ENCODE measurements around the gene RNASE13.

The RNASE13 gene

DNA sequence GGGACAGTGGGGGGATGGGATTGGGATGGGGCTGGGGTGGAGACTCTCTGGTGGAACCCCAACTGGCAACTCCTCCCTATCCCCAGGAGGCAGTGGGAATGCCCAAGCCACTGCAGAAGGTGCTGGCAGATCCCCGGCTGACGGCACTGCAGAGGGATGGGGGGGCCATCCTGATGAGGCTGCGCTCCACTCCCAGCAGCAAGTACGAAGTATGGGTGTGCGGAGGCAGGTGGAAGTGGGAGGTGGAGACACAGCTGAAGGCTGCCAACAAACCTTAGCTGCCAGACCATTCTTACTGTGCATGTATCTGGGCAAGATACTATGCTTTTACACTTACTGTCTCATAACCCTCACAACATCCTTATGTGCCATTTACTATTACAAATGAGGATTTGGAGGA, 43.7 kb upstream of the RNASE13 start:
- peaks cover 48% of the 10 kb centered on the region for H3K36me3 ChIP-seq
- peaks cover 6 to 7% of the 10 kb centered on the region in 2 experiments for H3K4me1 ChIP-seq (ENCODE audit: control insufficient read depth in 1 of 2, insufficient read depth in 1 of 2, low read depth in 1 of 2, low read length in 1 of 2)
- TF ChIP-seq CTCF (IDR thresholded peaks at IDR 0.05): no peak
- peaks cover 4% of the 10 kb centered on the region for H3K27me3 ChIP-seq
- no peak overlapping the region for H3K4me3 ChIP-seq (ENCODE audit: low read depth in 1 of 2, low read length in 1 of 2)
- H3K9me3 ChIP-seq: no peaks in the 10 kb centered on the region
- no peak overlapping the region for H3K27ac ChIP-seq

- TF ChIP-seq CTCF (IDR thresholded peaks at IDR 0.05): no peak
- H3K4me1 ChIP-seq (ENCODE audit: control insufficient read depth in 1 of 2, insufficient read depth in 1 of 2, low read depth in 1 of 2, low read length in 1 of 2): peaks cover 6 to 8% of the 10 kb centered on the region in 2 experiments
- H3K4me3 ChIP-seq (ENCODE audit: low read depth in 1 of 2, low read length in 1 of 2): no peak overlapping the region
- H3K36me3 ChIP-seq: peaks cover 44% of the 10 kb centered on the region
- peaks cover 8% of the 10 kb centered on the region for H3K27me3 ChIP-seq
- H3K9me3 ChIP-seq: no peaks in the 10 kb centered on the region
- H3K27ac ChIP-seq: no peak overlapping the region
Observed at GRCh38 chr14:21077672-21078071, 43.1 kb upstream of the RNASE13 start.

GRCh38 chr14:21075719-21076437, 41.3 kb upstream of the RNASE13 start:
- Histone ChIP-seq H3K4me3 (ENCODE audit: low read depth in 1 of 2, low read length in 1 of 2) (no peak overlapping the region), H3K9me3 (no peaks in the 10 kb centered on the region), H3K27me3 (peaks cover 26% of the 10 kb centered on the region), H3K4me1 (ENCODE audit: control insufficient read depth in 1 of 2, insufficient read depth in 1 of 2, low read depth in 1 of 2, low read length in 1 of 2) (peaks cover 21 to 24% of the 10 kb centered on the region in 2 experiments), H3K27ac (peak overlapping the region; percentile 6), H3K36me3 (peaks cover 34% of the 10 kb centered on the region)
- TF ChIP-seq CTCF (IDR thresholded peaks at IDR 0.05): no peak

DNA sequence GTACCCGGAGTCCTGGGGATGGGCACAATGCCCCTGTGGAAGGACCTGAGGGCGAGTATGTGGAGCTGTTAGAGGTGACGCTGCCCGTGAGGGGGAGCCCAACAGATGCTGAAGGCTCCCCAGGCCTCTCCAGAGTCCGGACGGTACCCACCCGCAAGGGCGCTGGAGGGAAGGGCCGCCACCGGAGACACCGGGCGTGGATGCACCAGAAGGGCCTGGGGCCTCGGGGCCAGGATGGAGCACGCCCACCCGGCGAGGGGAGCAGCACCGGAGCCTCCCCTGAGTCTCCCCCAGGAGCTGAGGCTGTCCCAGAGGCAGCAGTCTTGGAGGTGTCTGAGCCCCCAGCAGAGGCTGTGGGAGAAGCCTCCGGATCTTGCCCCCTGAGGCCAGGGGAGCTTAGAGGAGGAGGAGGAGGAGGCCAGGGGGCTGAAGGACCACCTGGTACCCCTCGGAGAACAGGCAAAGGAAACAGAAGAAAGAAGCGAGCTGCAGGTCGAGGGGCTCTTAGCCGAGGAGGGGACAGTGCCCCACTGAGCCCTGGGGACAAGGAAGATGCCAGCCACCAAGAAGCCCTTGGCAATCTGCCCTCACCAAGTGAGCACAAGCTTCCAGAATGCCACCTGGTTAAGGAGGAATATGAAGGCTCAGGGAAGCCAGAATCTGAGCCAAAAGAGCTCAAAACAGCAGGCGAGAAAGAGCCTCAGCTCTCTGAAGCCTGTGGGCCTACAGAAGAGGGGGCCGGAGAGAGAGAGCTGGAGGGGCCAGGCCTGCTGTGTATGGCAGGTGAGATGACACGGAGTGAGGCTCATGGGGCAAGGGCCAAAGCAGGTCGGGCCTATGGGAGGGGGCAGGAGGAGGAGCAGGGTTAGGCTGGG, 40.0 kb upstream of the RNASE13 start:
- no peak for TF ChIP-seq CTCF (IDR thresholded peaks at IDR 0.05)
- peaks cover 28 to 33% of the 10 kb centered on the region in 2 experiments for H3K4me1 ChIP-seq (ENCODE audit: control insufficient read depth in 1 of 2, insufficient read depth in 1 of 2, low read depth in 1 of 2, low read length in 1 of 2)
- no peak overlapping the region for H3K27ac ChIP-seq
- H3K9me3 ChIP-seq: no peaks in the 10 kb centered on the region
- peaks cover 39% of the 10 kb centered on the region for H3K27me3 ChIP-seq
- no peak overlapping the region for H3K4me3 ChIP-seq (ENCODE audit: low read depth in 1 of 2, low read length in 1 of 2)
- H3K36me3 ChIP-seq: peaks cover 23% of the 10 kb centered on the region

DNA sequence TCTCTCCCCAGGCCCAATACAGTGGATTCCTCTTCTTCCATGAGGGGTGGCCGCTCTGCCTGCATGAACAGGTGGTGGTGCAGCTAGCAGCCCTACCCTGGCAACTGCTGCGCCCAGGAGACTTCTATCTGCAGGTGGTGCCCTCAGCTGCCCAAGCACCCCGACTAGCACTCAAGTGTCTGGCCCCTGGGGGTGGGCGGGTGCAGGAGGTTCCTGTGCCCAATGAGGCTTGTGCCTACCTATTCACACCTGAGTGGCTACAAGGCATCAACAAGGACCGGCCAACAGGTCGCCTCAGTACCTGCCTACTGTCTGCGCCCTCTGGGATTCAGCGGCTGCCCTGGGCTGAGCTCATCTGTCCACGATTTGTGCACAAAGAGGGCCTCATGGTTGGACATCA, 39.3 kb upstream of the RNASE13 start:
- no peak for TF ChIP-seq CTCF (IDR thresholded peaks at IDR 0.05)
- Histone ChIP-seq H3K27ac (no peak overlapping the region), H3K4me1 (ENCODE audit: control insufficient read depth in 1 of 2, insufficient read depth in 1 of 2, low read depth in 1 of 2, low read length in 1 of 2) (peaks cover 32 to 36% of the 10 kb centered on the region in 2 experiments), H3K36me3 (peaks cover 22% of the 10 kb centered on the region), H3K4me3 (ENCODE audit: low read depth in 1 of 2, low read length in 1 of 2) (no peak overlapping the region), H3K27me3 (peaks cover 46% of the 10 kb centered on the region), H3K9me3 (no peaks in the 10 kb centered on the region)
